SK-N-SH (cell line): Measurements from ENCODE around the gene HERC5. TPM values are rescaled to one million over a fixed set of nuclear protein-coding genes. Genes with fewer than 3 reads are reported as not detected.

Source experiments
- CTCF ChIA-PET: fragments of 300-600, 350-600 bp; formaldehyde crosslinking; extraction: SDS; loops from one replicate; lab custom pipeline; 2021; lab: Yijun Ruan, JAX
- POLR2A ChIA-PET: fragments of 350-600 bp; sonication (Branson Sonifier 250); formaldehyde crosslinking; extraction: SDS; loops from one replicate; lab custom pipeline; 2020; ENCODE audit warnings: antibody characterized with exemption, inconsistent platforms; lab: Yijun Ruan, JAX
- DNase-seq: peaks from one replicate; pipeline ENCODE4 v3.0.0; 2012
- H2AFZ ChIP-seq: fragments of 200-600 bp; sonication (generic); 2 replicates; pipeline ENCODE4 v1.8.1; 2016; ENCODE audit warnings: antibody characterized with exemption, mild to moderate bottlenecking, low read depth
- H3F3A ChIP-seq: fragments of 200-600 bp; sonication (generic); replicated peaks from 2 replicates; pipeline ENCODE3; 2016; ENCODE audit warnings: antibody characterized with exemption, mild to moderate bottlenecking; ENCODE audit not compliant: insufficient read depth
- H3K27ac ChIP-seq, 2 experiments: fragments of 200-500 bp in 1 of 2; fragments of 200-600 bp in 1 of 2; sonication (Bioruptor generic) in 1 of 2; sonication (generic), shearing (Covaris generic) in 1 of 2; 2 replicates each; pipeline versions ENCODE4 v1.5.1 to v1.6.1; 2014 to 2016; ENCODE audit warnings: low read depth in 2 of 2, inconsistent platforms in 1 of 2, low read length in 1 of 2, mild to moderate bottlenecking in 1 of 2, mixed read lengths in 1 of 2
- H3K27me3 ChIP-seq: fragments of 200-600 bp; sonication (generic), shearing (Covaris generic); 2 replicates; pipeline ENCODE4 v1.6.1; 2016; ENCODE audit warnings: mixed run types; ENCODE audit not compliant: insufficient read depth
- H3K36me3 ChIP-seq, 2 experiments: fragments of 200-500 bp in 1 of 2; fragments of 200-600 bp in 1 of 2; sonication (Bioruptor generic) in 1 of 2; sonication (generic) in 1 of 2; replicated peaks in 1 of 2; 2 replicates each; pipeline versions ENCODE3 to v1.5.1; 2014 to 2016; ENCODE audit warnings: low read length in 1 of 2, mild to moderate bottlenecking in 1 of 2; ENCODE audit not compliant: insufficient read depth in 2 of 2, control insufficient read depth in 1 of 2
- H3K4me1 ChIP-seq, 2 experiments: fragments of 200-500 bp in 1 of 2; fragments of 200-600 bp in 1 of 2; sonication (Bioruptor generic) in 1 of 2; sonication (generic), shearing (Covaris generic) in 1 of 2; 2 replicates each; pipeline versions ENCODE4 v1.5.1 to v1.6.1; 2014 to 2016; ENCODE audit warnings: low read depth in 1 of 2, low read length in 1 of 2, mixed run types in 1 of 2; ENCODE audit not compliant: insufficient read depth in 2 of 2, control insufficient read depth in 1 of 2
- H3K4me2 ChIP-seq: fragments of 200-600 bp; sonication (generic), shearing (Covaris generic); 2 replicates; pipeline ENCODE4 v1.6.1; 2017; ENCODE audit warnings: mixed run types
- H3K4me3 ChIP-seq, 2 experiments: fragments of 200-500 bp in 1 of 2; fragments of 200-600 bp in 1 of 2; sonication (Bioruptor generic) in 1 of 2; sonication (generic), shearing (Covaris generic) in 1 of 2; 2 replicates each; pipeline versions ENCODE4 v1.5.1 to v1.8.1; 2014 to 2016; ENCODE audit warnings: low read depth in 2 of 2, inconsistent platforms in 1 of 2, low read length in 1 of 2, mild to moderate bottlenecking in 1 of 2, mixed read lengths in 1 of 2, moderate library complexity in 1 of 2
- H3K79me2 ChIP-seq: fragments of 200-600 bp; sonication (generic); 2 replicates; pipeline ENCODE4 v1.8.1; 2017; ENCODE audit warnings: mild to moderate bottlenecking; ENCODE audit not compliant: insufficient read depth
- H3K9ac ChIP-seq: fragments of 200-600 bp; sonication (generic); 2 replicates; pipeline ENCODE4 v1.6.1; 2017; ENCODE audit warnings: mixed run types
- H3K9me2 ChIP-seq: fragments of 200-600 bp; sonication (generic); 2 replicates; pipeline ENCODE4 v1.6.1; 2017; ENCODE audit warnings: mixed run types
- H3K9me3 ChIP-seq: fragments of 200-600 bp; sonication (generic); 2 replicates; pipeline ENCODE4 v1.6.1; 2017; ENCODE audit warnings: mixed run types, mild to moderate bottlenecking, moderate library complexity
- H4K20me1 ChIP-seq: fragments of 200-600 bp; sonication (generic); 2 replicates; pipeline ENCODE4 v1.6.1; 2017; ENCODE audit warnings: mild to moderate bottlenecking, mixed run types; ENCODE audit not compliant: insufficient read depth
- CHD2 ChIP-seq: fragments of 150-350 bp; IDR thresholded peaks from 2 replicates; pipeline ENCODE4 v1.6.1; 2018; ENCODE audit warnings: low read length; ENCODE audit not compliant: partially characterized antibody
- EP300 ChIP-seq, 2 experiments: IDR thresholded peaks; 2 replicates each; pipeline versions ENCODE4 v1.4.0 to v1.6.1; 2012; ENCODE audit warnings: borderline replicate concordance in 1 of 2, low read depth in 1 of 2, low read length in 1 of 2
- FOXJ3 ChIP-seq: sonication (generic); formaldehyde crosslinking; IDR thresholded peaks from 2 replicates; pipeline ENCODE4 v1.5.1; 2020; ENCODE audit warnings: mild to moderate bottlenecking, missing genetic modification reagents
- IRF3 ChIP-seq: fragments of 150-350 bp; IDR thresholded peaks from 2 replicates; pipeline ENCODE4 v1.6.1; 2016; ENCODE audit warnings: mild to moderate bottlenecking, low read depth, low read length
- JUND ChIP-seq: IDR thresholded peaks from 2 replicates; pipeline ENCODE4 v1.4.0; 2012
- NRF1 ChIP-seq: IDR thresholded peaks from 2 replicates; pipeline ENCODE4 v1.6.1; 2012; ENCODE audit warnings: low read depth, mild to moderate bottlenecking, low read length
- PBX3 ChIP-seq: IDR thresholded peaks from 2 replicates; pipeline ENCODE4; 2012
- RCOR1 ChIP-seq: fragments of 150-350 bp; IDR thresholded peaks from 2 replicates; pipeline ENCODE4 v1.6.1; 2017; ENCODE audit warnings: antibody characterized with exemption, low read length
- REST ChIP-seq: IDR thresholded peaks from 2 replicates; pipeline ENCODE4 v1.6.1; 2012; ENCODE audit warnings: mild to moderate bottlenecking, low read depth, low read length, moderate library complexity
- RFX5 ChIP-seq: IDR thresholded peaks from 2 replicates; pipeline ENCODE4 v1.6.1; 2012; ENCODE audit warnings: mild to moderate bottlenecking, improper control_type of control experiment, low read length
- RXRA ChIP-seq: IDR thresholded peaks from 2 replicates; pipeline ENCODE4 v1.4.0; 2012; ENCODE audit warnings: low read depth, mild to moderate bottlenecking, borderline replicate concordance
- SMC3 ChIP-seq: IDR thresholded peaks from 2 replicates; pipeline ENCODE4 v1.6.1; 2012; ENCODE audit warnings: low read depth, low read length, improper control_type of control experiment
- TAF1 ChIP-seq: IDR thresholded peaks from 2 replicates; pipeline ENCODE4 v1.6.1; 2012; ENCODE audit warnings: low read depth, mild to moderate bottlenecking, low read length, moderate library complexity, borderline replicate concordance
- USF2 ChIP-seq: fragments of 150-350 bp; IDR thresholded peaks from 2 replicates; pipeline ENCODE4 v1.6.1; 2017; ENCODE audit warnings: antibody characterized with exemption, low read length, low read depth, borderline replicate concordance
- YY1 ChIP-seq: IDR thresholded peaks from 2 replicates; pipeline ENCODE4 v1.4.0; 2012; ENCODE audit warnings: low read depth, mild to moderate bottlenecking
- WGBS: methylation state at CpG from one replicate; pipeline ENCODE4 v1.1.6; 2017; ENCODE audit warnings: low lambda C conversion rate; 5-methylcytosine and 5-hydroxymethylcytosine counted together
- polyA plus RNA-seq, 3 experiments: library from polyadenylated mRNA; depleted of rRNA; stranded (reverse); fragments of >200 nt; gene quantifications; 2 replicates each; pipeline ENCODE4 v1.2.3, GENCODE V29; 2012

Gene HERC5
- polyA plus RNA-seq, 1 of the 3 experiments (the other 2 are of a cell fraction), result 0.15 TPM

- Histone ChIP-seq H2AFZ (no peak overlapping the region), H3K4me2 (no peak overlapping the region), H3K79me2 (peaks cover 30% of the 10 kb centered on the region), H3K36me3 (peaks cover 18% of the 10 kb centered on the region in 2 experiments), H3K4me1 (peaks cover 0 to 4% of the 10 kb centered on the region in 2 experiments; a peak in 2 of 4 replicates), H3K9me3 (no peaks in the 10 kb centered on the region), H4K20me1 (peaks cover 10% of the 10 kb centered on the region; the same call in 1 of the 2 replicates), H3K4me3 (no peak overlapping the region), H3K27ac (no peak overlapping the region), H3K27me3 (no peaks in the 10 kb centered on the region), H3K9me2 (no peaks in the 10 kb centered on the region), H3K9ac (no peak overlapping the region), H3F3A (no peaks in the 10 kb centered on the region)
- DNase-seq, result no peak
- ChIA-PET CTCF (interaction anchor here (0.9 to 8.9 kb wide), 5 partner anchors 9 to 305 kb away, joined by 3 to 93 read pairs (median 48); no protein-coding TSS in a partner anchor), POLR2A (no interaction called here)
- TF ChIP-seq CHD2 (no peak), RCOR1 (no peak), RXRA (no peak), YY1 (no peak), USF2 (no peak), JUND (no peak), TAF1 (no peak), IRF3 (no peak), REST (no peak), RFX5 (no peak), EP300 (IDR thresholded peaks at IDR 0.05; ENCODE audit: borderline replicate concordance in 1 of 2, low read depth in 1 of 2, low read length in 1 of 2) (no peak)
- 70% methylated on average over 3 of the region's 3 CpGs for WGBS
Observed at GRCh38 chr4:88517825-88518224, 60.9 kb downstream of the HERC5 start.

- Histone ChIP-seq H3K36me3 (peaks cover 18% of the 10 kb centered on the region in 2 experiments), H3K4me1 (peaks cover 0 to 4% of the 10 kb centered on the region in 2 experiments; a peak in 2 of 4 replicates), H3K27me3 (no peaks in the 10 kb centered on the region), H3K4me3 (no peak overlapping the region), H4K20me1 (peaks cover 10% of the 10 kb centered on the region; the same call in 1 of the 2 replicates), H3K9me2 (no peaks in the 10 kb centered on the region), H2AFZ (no peak overlapping the region), H3F3A (peaks cover 2% of the 10 kb centered on the region), H3K9me3 (no peaks in the 10 kb centered on the region), H3K79me2 (peaks cover 38% of the 10 kb centered on the region), H3K4me2 (no peak overlapping the region), H3K27ac (no peak overlapping the region; a peak in 1 of 4 replicates), H3K9ac (no peak overlapping the region)
- ChIA-PET CTCF (interaction anchor here (0.5 to 7.1 kb wide), 2 partner anchors 150 to 328 kb away, joined by 3 to 66 read pairs; no protein-coding TSS in a partner anchor), POLR2A (no interaction called here)
- WGBS, result 89% methylated on average over 6 of the region's 6 CpGs
- no peak for DNase-seq
- TF ChIP-seq REST (no peak), NRF1 (no peak), SMC3 (no peak), FOXJ3 (no peak), USF2 (no peak), PBX3 (no peak)
Observed at GRCh38 chr4:88518911-88519310, 62.0 kb downstream of the HERC5 start.
